Endothelial cell of umbilical vein (primary cell): ENCODE results near the gene TRIM34. TPM values are rescaled to one million over a fixed set of nuclear protein-coding genes. Genes with fewer than 3 reads are reported as not detected.

Experiments used
- BruUV-seq: library from RNA; stranded (reverse); fragments of 400-500 nt; replicated peaks from 2 replicates; lab custom pipeline; 2021; lab: Mats Ljungman, UMichigan
- CTCF ChIA-PET: fragments of 300-600, 350-600 bp; sonication (Branson Sonifier 250); formaldehyde crosslinking; loops from one replicate; lab custom pipeline; 2021; ENCODE audit warnings: antibody characterized with exemption, inconsistent platforms; lab: Charles Lee
- POLR2A ChIA-PET: fragments of 300-600, 350-600 bp; sonication (Branson Sonifier 250); formaldehyde crosslinking; loops from one replicate; lab custom pipeline; 2021; ENCODE audit warnings: antibody characterized with exemption, inconsistent platforms; lab: Charles Lee
- DNase-seq: peaks from one replicate; pipeline ENCODE4 v3.0.0-alpha.2; 2011; ENCODE audit warnings: low read depth, low spot score
- FAIRE-seq: peaks from 2 replicates; lab custom pipeline; 2011; peaks lifted over from hg19 to GRCh38; lab: Jason Lieb, UNC
- H2AFZ ChIP-seq: 2 replicates; pipeline ENCODE4 v1.6.0; 2012; ENCODE audit warnings: low read depth, low read length, control low read depth, inconsistent platforms
- H3K27ac ChIP-seq: 2 replicates; pipeline ENCODE4 v1.5.1; 2011; ENCODE audit warnings: low read depth, mild to moderate bottlenecking, control low read depth, low read length, moderate library complexity; ENCODE audit not compliant: insufficient read depth
- H3K27me3 ChIP-seq, 2 experiments: 2 replicates each; pipeline versions ENCODE4 v1.6.0 to v1.6.1; 2011; ENCODE audit warnings: low read length in 2 of 2, mixed read lengths in 1 of 2; ENCODE audit not compliant: control insufficient read depth in 2 of 2, insufficient read depth in 2 of 2
- H3K36me3 ChIP-seq, 2 experiments: 2 replicates in 1 of 2; 3 replicates in 1 of 2; pipeline ENCODE4 v1.5.1; 2011; ENCODE audit warnings: low read length in 2 of 2, mild to moderate bottlenecking in 1 of 2, moderate library complexity in 1 of 2; ENCODE audit not compliant: control insufficient read depth in 2 of 2, insufficient read depth in 2 of 2; ENCODE audit errors: extremely low read depth in 1 of 2
- H3K4me1 ChIP-seq: 3 replicates; pipeline ENCODE4 v1.5.1; 2011; ENCODE audit warnings: mild to moderate bottlenecking, low read length; ENCODE audit not compliant: control insufficient read depth, insufficient read depth; ENCODE audit errors: extremely low read depth
- H3K4me2 ChIP-seq: 2 replicates; pipeline ENCODE4 v1.6.1; 2011; ENCODE audit warnings: low read length, control low read depth, mixed read lengths; ENCODE audit not compliant: insufficient read depth
- H3K4me3 ChIP-seq, 3 experiments: fragments of 200-600 bp in 1 of 3; sonication (generic), shearing (Covaris generic) in 1 of 3; replicated peaks in 1 of 3; 2 replicates each; pipeline ENCODE4 v1.5.1; 2011 to 2016; ENCODE audit warnings: control low read depth in 3 of 3, low read length in 3 of 3, mild to moderate bottlenecking in 2 of 3, inconsistent platforms in 1 of 3, low read depth in 1 of 3, moderate library complexity in 1 of 3; ENCODE audit not compliant: insufficient read depth in 1 of 3
- H3K79me2 ChIP-seq: 2 replicates; pipeline ENCODE4 v1.6.0; 2012; ENCODE audit warnings: low read length, inconsistent platforms; ENCODE audit not compliant: control insufficient read depth, insufficient read depth
- H3K9ac ChIP-seq: replicated peaks from 2 replicates; pipeline ENCODE3; 2011; ENCODE audit warnings: low read length, control low read depth; ENCODE audit not compliant: insufficient read depth; ENCODE audit errors: extremely low read depth
- H3K9me1 ChIP-seq: replicated peaks from 3 replicates; pipeline ENCODE4 v1.6.0; 2011; ENCODE audit warnings: mild to moderate bottlenecking, low read length; ENCODE audit not compliant: control insufficient read depth, insufficient read depth; ENCODE audit errors: extremely low read depth
- H3K9me3 ChIP-seq: replicated peaks from 2 replicates; pipeline ENCODE4 v1.5.1; 2012; ENCODE audit warnings: low read length, inconsistent platforms; ENCODE audit not compliant: control insufficient read depth, insufficient read depth
- H4K20me1 ChIP-seq: replicated peaks from 2 replicates; pipeline ENCODE3; 2011; ENCODE audit warnings: mild to moderate bottlenecking, low read length; ENCODE audit not compliant: control insufficient read depth, insufficient read depth; ENCODE audit errors: extremely low read depth
- EZH2 ChIP-seq: IDR thresholded peaks from 2 replicates; pipeline ENCODE4 v1.6.1; 2012; ENCODE audit warnings: borderline replicate concordance, low read depth, mild to moderate bottlenecking, moderate library complexity, low read length, inconsistent platforms; ENCODE audit not compliant: severe bottlenecking
- FOS ChIP-seq: IDR thresholded peaks from 2 replicates; pipeline ENCODE4 v1.6.1; 2011; ENCODE audit warnings: mild to moderate bottlenecking, low read length, moderate library complexity, borderline replicate concordance; ENCODE audit not compliant: insufficient read depth
- GATA2 ChIP-seq: IDR thresholded peaks from 2 replicates; pipeline ENCODE4 v1.7.0; 2011; ENCODE audit warnings: low read depth, mild to moderate bottlenecking, moderate library complexity, mixed read lengths, low read length; ENCODE audit not compliant: insufficient read length, insufficient read depth
- JUN ChIP-seq: IDR thresholded peaks from 2 replicates; pipeline ENCODE4 v1.6.1; 2011; ENCODE audit warnings: borderline replicate concordance, low read depth; ENCODE audit not compliant: insufficient read length, insufficient read depth
- MYC ChIP-seq: IDR thresholded peaks from one replicate; pipeline ENCODE4 v1.6.1; 2011; ENCODE audit warnings: mild to moderate bottlenecking, low read depth, low read length
- POLR2A ChIP-seq: IDR thresholded peaks from 2 replicates; pipeline ENCODE4 v1.6.1; 2012; ENCODE audit warnings: low read depth, mild to moderate bottlenecking, control low read depth, low read length
- POLR2AphosphoS5 ChIP-seq: IDR thresholded peaks from 2 replicates; pipeline ENCODE4 v1.6.1; 2012; ENCODE audit warnings: low read depth, mild to moderate bottlenecking, control low read depth, low read length, moderate library complexity; ENCODE audit not compliant: insufficient read depth
- dilution Hi-C: fragments of 300-500 bp; cut with MboI; formaldehyde crosslinking; loops from one replicate; pipeline ENCODE4 v1.15.0; 2019; ENCODE audit warnings: low sequenced_read_pairs; ENCODE audit not compliant: extremely low pct_ligation_motif_present
- intact Hi-C: fragments of 100-400 bp; cut with micrococcal nuclease; formaldehyde crosslinking; loops from one replicate; pipeline ENCODE4 v1.10.0; 2022
- polyA plus RNA-seq, 4 experiments: library from polyadenylated mRNA; depleted of rRNA in 3 of 4; stranded (reverse) in 3 of 4; unstranded in 1 of 4; fragments of >200 nt; gene quantifications; 2 replicates each; pipeline versions ENCODE4 v1.2.1 to v1.2.3, GENCODE V29; 2011 to 2012; ENCODE audit warnings: missing spikeins in 1 of 4
- total RNA-seq: library from RNA; stranded (reverse); gene quantifications from 2 replicates; pipeline ENCODE4 v1.2.3, GENCODE V29; 2021
- TF ChIP-seq, protein P1 (sequence below): IDR thresholded peaks from 2 replicates; pipeline ENCODE4 v1.6.1; 2011; ENCODE audit not compliant: insufficient read depth, insufficient read length
- TF ChIP-seq, protein P2 (sequence below), 2 donors: IDR thresholded peaks; 1 replicate in 1 of 2; 2 replicates in 1 of 2; pipeline ENCODE4 v1.5.1; 2011; ENCODE audit warnings: low read length in 2 of 2, mild to moderate bottlenecking in 2 of 2, moderate library complexity in 2 of 2, control low read depth in 1 of 2, inconsistent platforms in 1 of 2, low read depth in 1 of 2; ENCODE audit not compliant: insufficient read depth in 1 of 2; ENCODE audit errors: extremely low read depth in 1 of 2

Gene TRIM34
- total and polyA plus RNA-seq, 2 donors (not counting 3 experiments of a cell fraction or from before 2014, with no cell fraction given): 6.7 to 14.6 TPM

DNA sequence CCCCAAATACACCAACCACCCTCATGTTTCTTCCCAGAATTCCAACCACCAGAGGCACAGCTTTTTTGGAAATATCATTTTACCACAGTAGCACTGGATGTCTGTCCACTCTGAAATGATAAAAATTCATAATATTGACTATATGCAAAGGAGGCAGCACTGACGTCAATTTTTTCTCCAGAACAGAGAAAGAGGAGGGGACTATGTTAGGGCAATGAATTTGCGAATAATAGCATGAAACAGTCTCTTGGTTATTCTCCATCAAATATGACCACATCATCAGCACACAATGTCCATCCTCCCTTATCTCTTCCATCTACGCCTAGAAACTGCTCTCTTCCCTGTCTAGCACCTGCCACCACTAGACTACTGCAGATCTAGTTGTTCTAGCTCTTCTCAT is 21.3 kb downstream of the TRIM34 start:
- POLR2A ChIA-PET: no interaction called here
- no peaks in the 10 kb centered on the region for H3K9me3 ChIP-seq
- H3K4me3 ChIP-seq: no peak overlapping the region
- H3K9me1 ChIP-seq: no peaks in the 10 kb centered on the region
- no peak overlapping the region for H3K27ac ChIP-seq
- CTCF ChIA-PET: no interaction called here
- FAIRE-seq (no peak), DNase-seq (no peak)
- H3K4me1 ChIP-seq: no peaks in the 10 kb centered on the region
- H3K4me2 ChIP-seq: no peak overlapping the region
- dilution Hi-C loops: no loop called here
- H3K9ac ChIP-seq: no peak overlapping the region
- no peaks in the 10 kb centered on the region for H3K36me3 ChIP-seq
- TF ChIP-seq POLR2A: no peak
- TF ChIP-seq, protein P1, sequence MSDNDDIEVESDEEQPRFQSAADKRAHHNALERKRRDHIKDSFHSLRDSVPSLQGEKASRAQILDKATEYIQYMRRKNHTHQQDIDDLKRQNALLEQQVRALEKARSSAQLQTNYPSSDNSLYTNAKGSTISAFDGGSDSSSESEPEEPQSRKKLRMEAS: no peak
- TF ChIP-seq POLR2AphosphoS5: no peak
- no peak for TF ChIP-seq MYC
- no peak for TF ChIP-seq JUN
- no peak for TF ChIP-seq FOS
- TF ChIP-seq, protein P2, sequence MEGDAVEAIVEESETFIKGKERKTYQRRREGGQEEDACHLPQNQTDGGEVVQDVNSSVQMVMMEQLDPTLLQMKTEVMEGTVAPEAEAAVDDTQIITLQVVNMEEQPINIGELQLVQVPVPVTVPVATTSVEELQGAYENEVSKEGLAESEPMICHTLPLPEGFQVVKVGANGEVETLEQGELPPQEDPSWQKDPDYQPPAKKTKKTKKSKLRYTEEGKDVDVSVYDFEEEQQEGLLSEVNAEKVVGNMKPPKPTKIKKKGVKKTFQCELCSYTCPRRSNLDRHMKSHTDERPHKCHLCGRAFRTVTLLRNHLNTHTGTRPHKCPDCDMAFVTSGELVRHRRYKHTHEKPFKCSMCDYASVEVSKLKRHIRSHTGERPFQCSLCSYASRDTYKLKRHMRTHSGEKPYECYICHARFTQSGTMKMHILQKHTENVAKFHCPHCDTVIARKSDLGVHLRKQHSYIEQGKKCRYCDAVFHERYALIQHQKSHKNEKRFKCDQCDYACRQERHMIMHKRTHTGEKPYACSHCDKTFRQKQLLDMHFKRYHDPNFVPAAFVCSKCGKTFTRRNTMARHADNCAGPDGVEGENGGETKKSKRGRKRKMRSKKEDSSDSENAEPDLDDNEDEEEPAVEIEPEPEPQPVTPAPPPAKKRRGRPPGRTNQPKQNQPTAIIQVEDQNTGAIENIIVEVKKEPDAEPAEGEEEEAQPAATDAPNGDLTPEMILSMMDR (IDR thresholded peaks at IDR 0.05; ENCODE audit: extremely low read depth in 1 of 2, insufficient read depth in 1 of 2, low read depth in 1 of 2, low read length in 2 of 2): no peak
- no peak for TF ChIP-seq EZH2
- no peak for TF ChIP-seq GATA2
- intact Hi-C loops: no loop called here
- BruUV-seq: no TSS peak
- H3K27me3 ChIP-seq: no peaks in the 10 kb centered on the region
- H4K20me1 ChIP-seq: no peaks in the 10 kb centered on the region
- H3K79me2 ChIP-seq: no peaks in the 10 kb centered on the region
- no peak overlapping the region for H2AFZ ChIP-seq
